BJ (cell line): ENCODE data around the gene PAM16. TPM values are rescaled to one million over a fixed set of nuclear protein-coding genes. Genes with fewer than 3 reads are reported as not detected.

ENCODE experiments used
- CTCF ChIA-PET: fragments of 350-600 bp; formaldehyde crosslinking; extraction: SDS; loops from one replicate; lab custom pipeline; 2021; ENCODE audit warnings: antibody characterized with exemption, inconsistent platforms; lab: Yijun Ruan, JAX
- POLR2A ChIA-PET: fragments of 300-600 bp; sonication (Branson Sonifier 250); formaldehyde crosslinking; extraction: SDS; loops from one replicate; lab custom pipeline; 2021; ENCODE audit warnings: antibody characterized with exemption; lab: Charles Lee
- DNase-seq: peaks from one replicate; pipeline ENCODE4 v3.0.0-alpha.2; 2011; ENCODE audit warnings: low read depth
- H3K27me3 ChIP-seq: 2 replicates; pipeline ENCODE4 v1.6.0; 2011; ENCODE audit warnings: low read length; ENCODE audit not compliant: control insufficient read depth, insufficient read depth
- H3K36me3 ChIP-seq: 2 replicates; pipeline ENCODE4 v1.5.1; 2011; ENCODE audit warnings: low read length; ENCODE audit not compliant: control insufficient read depth, insufficient read depth
- H3K4me3 ChIP-seq: 2 replicates; pipeline ENCODE4 v1.5.1; 2011; ENCODE audit warnings: low read depth, mild to moderate bottlenecking, control low read depth, low read length
- CTCF ChIP-seq: IDR thresholded peaks from 2 replicates; pipeline ENCODE4 v1.5.1; 2011; ENCODE audit warnings: low read depth, mild to moderate bottlenecking, control low read depth, inconsistent platforms, low read length, moderate library complexity; ENCODE audit not compliant: insufficient read depth
- polyA plus RNA-seq: library from polyadenylated mRNA; depleted of rRNA; stranded (reverse); fragments of >200 nt; gene quantifications from 2 replicates; pipeline ENCODE4 v1.2.3, GENCODE V29; 2011

Gene PAM16
- polyA plus RNA-seq, 1 experiment: 44.2 TPM

- DNase-seq: no peak
- no peak overlapping the region for H3K4me3 ChIP-seq
- CTCF ChIA-PET: interaction anchor here (1.0 to 8.1 kb wide), 4 partner anchors 9 to 28 kb away, joined by 3 to 48 read pairs (median 4); partner anchors contain the start of gene PAM16
- no peaks in the 10 kb centered on the region for H3K27me3 ChIP-seq
- TF ChIP-seq CTCF: no peak
- POLR2A ChIA-PET: interaction anchor here (1.5 kb wide), 1 partner anchor 10 kb away, joined by 3 read pairs; no protein-coding TSS in a partner anchor
- H3K36me3 ChIP-seq: peaks cover 61% of the 10 kb centered on the region
Measured at GRCh38 chr16:4378999-4379690, 28.0 kb upstream of the PAM16 start.

DNA sequence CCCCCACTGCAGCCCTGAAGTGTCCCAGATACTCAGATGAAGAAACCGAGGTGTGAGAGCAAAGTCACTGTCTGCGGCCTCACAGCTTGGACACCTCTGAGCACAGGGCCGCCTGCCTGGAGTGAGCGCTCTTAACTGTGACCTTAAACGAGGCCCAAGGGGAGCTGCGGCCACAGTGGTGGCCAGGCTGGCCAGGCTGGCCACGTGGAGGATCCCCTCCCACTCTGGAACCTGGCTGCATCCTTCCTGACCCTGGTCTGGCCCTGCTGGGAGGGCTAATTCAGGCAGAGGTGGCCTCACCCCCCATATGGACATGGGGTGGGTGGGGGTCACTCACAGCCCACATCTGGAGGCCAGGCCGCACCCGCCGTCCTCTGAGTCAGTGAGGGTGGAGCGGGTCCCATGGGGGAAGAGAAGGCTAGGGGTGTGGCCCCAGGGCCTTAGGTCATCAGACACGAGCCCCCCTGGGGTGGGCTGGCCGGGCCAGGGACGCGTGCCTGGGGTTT lies 27.1 kb upstream of the PAM16 start:
- no peak overlapping the region for H3K4me3 ChIP-seq
- TF ChIP-seq CTCF: no peak
- peaks cover 57% of the 10 kb centered on the region for H3K36me3 ChIP-seq
- POLR2A ChIA-PET: no interaction called here
- CTCF ChIA-PET: interaction anchor here (0.6 to 8.1 kb wide), 5 partner anchors 14 to 394 kb away, joined by 3 to 48 read pairs (median 3); partner anchors contain the start of gene PAM16
- H3K27me3 ChIP-seq: no peaks in the 10 kb centered on the region
- no peak for DNase-seq

DNA sequence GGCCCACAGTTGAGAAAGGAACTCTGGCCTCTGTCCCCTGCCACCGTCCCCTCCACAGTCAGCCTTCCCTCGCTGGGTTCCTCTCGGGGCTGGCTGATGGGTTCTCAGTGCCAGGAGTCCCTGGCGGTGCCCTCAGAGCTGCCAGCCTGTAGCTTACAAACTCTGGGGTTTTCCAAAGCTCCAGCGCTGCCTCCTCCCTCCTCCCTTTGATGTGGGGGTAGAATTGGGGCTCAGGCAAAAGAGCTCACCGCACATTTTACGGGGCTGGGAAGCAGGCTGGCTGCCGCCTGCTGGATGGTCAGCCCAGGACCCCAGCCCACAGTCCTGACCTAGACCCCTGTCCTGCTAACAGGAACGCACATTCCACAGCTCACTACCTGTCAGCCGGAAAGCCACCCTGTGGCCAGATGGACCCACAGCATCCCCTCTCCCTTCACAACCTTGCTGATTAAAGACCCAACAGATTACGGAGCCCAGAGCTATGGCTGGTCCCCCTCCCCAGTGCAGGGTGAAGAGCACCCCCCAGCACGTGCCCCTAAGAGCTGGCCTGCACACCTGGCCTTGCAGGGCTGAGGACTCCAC lies 26.5 kb upstream of the PAM16 start:
- peaks cover 52% of the 10 kb centered on the region for H3K36me3 ChIP-seq
- H3K27me3 ChIP-seq: no peaks in the 10 kb centered on the region
- POLR2A ChIA-PET: interaction anchor here (1.2 kb wide), 1 partner anchor 9 kb away, joined by 3 read pairs; no protein-coding TSS in a partner anchor
- no peak for TF ChIP-seq CTCF
- DNase-seq: no peak
- CTCF ChIA-PET: interaction anchor here (0.6 to 8.1 kb wide), 4 partner anchors 15 to 394 kb away, joined by 3 to 48 read pairs (median 4); no protein-coding TSS in a partner anchor
- no peak overlapping the region for H3K4me3 ChIP-seq

- Histone ChIP-seq H3K27me3 (no peaks in the 10 kb centered on the region), H3K4me3 (peak overlapping the region; percentile 37), H3K36me3 (peaks cover 46% of the 10 kb centered on the region)
- CTCF ChIA-PET: interaction anchor here (0.6 to 8.1 kb wide), 6 partner anchors 15 to 456 kb away, joined by 3 to 48 read pairs (median 4); no protein-coding TSS in a partner anchor
- TF ChIP-seq CTCF: no peak
- POLR2A ChIA-PET: interaction anchor here (1.2 kb wide), 1 partner anchor 9 kb away, joined by 3 read pairs; no protein-coding TSS in a partner anchor
- no peak for DNase-seq
Measured at GRCh38 chr16:4376893-4377572, 25.9 kb upstream of the PAM16 start.
